ENCODE measurements around the gene ZNF124.

Gene ZNF124

DNA sequence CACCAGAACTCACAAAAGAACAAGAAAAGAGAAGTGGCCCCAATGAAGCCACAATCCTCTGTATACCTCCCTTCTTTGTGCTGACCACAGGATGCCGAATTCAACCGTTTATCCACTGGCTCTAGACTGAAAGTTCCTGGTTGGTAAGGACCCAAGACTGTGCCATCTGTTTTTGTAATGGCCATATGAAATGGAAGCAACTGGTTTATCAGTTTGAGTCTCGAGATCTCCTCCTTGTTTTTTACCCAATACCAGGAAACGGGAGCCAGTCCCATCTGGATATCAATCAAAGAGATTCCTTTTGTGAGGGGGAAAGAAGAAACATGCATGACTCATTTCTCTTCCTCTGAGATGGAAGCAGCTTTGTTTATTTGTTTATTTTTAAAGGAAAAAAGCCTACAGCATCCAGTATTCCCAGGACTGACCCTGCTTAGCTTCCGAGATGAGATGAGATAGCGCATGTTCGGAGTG is 32.4 kb upstream of the ZNF124 start:
- Histone ChIP-seq H3K36me3 (ENCODE audit: control insufficient read depth, insufficient read depth, low read length) (no peaks in the 10 kb centered on the region), H3K9me3 (ENCODE audit: control insufficient read depth, insufficient read depth, low read length) (no peaks in the 10 kb centered on the region), H3K27ac (ENCODE audit: low read length) (no peak overlapping the region), H3K4me1 (ENCODE audit: control insufficient read depth, insufficient read depth, low read length) (no peaks in the 10 kb centered on the region), H3K4me3 (ENCODE audit: low read length) (no peak overlapping the region), H3K27me3 (ENCODE audit: control insufficient read depth, insufficient read depth, low read length) (no peaks in the 10 kb centered on the region)
- DNase-seq (ENCODE audit: low read depth, low spot score) = no peak
- no CpG with 5 or more reads among the region's 7 CpGs for WGBS (ENCODE audit: insufficient coverage, insufficient read length)

GRCh38 chr1:247198781-247199180 is 27.0 kb upstream of the ZNF124 start:
- Histone ChIP-seq H3K27ac (ENCODE audit: low read length) (no peak overlapping the region), H3K36me3 (ENCODE audit: control insufficient read depth, insufficient read depth, low read length) (no peaks in the 10 kb centered on the region), H3K9me3 (ENCODE audit: control insufficient read depth, insufficient read depth, low read length) (no peaks in the 10 kb centered on the region), H3K4me3 (ENCODE audit: low read length) (no peak overlapping the region), H3K4me1 (ENCODE audit: control insufficient read depth, insufficient read depth, low read length) (no peaks in the 10 kb centered on the region), H3K27me3 (ENCODE audit: control insufficient read depth, insufficient read depth, low read length) (no peaks in the 10 kb centered on the region)
- no CpG with 5 or more reads among the region's 3 CpGs for WGBS (ENCODE audit: insufficient coverage, insufficient read length)
- no peak for DNase-seq (ENCODE audit: low read depth, low spot score)

- Histone ChIP-seq H3K4me3 (ENCODE audit: low read length) (no peak overlapping the region), H3K36me3 (ENCODE audit: control insufficient read depth, insufficient read depth, low read length) (no peaks in the 10 kb centered on the region), H3K27ac (ENCODE audit: low read length) (no peak overlapping the region), H3K9me3 (ENCODE audit: control insufficient read depth, insufficient read depth, low read length) (no peaks in the 10 kb centered on the region; the same call in 1 of the 2 replicates), H3K27me3 (ENCODE audit: control insufficient read depth, insufficient read depth, low read length) (no peaks in the 10 kb centered on the region), H3K4me1 (ENCODE audit: control insufficient read depth, insufficient read depth, low read length) (no peaks in the 10 kb centered on the region)
- no peak for DNase-seq (ENCODE audit: low read depth, low spot score)
Observed at GRCh38 chr1:247193958-247194357, 22.1 kb upstream of the ZNF124 start.

DNA sequence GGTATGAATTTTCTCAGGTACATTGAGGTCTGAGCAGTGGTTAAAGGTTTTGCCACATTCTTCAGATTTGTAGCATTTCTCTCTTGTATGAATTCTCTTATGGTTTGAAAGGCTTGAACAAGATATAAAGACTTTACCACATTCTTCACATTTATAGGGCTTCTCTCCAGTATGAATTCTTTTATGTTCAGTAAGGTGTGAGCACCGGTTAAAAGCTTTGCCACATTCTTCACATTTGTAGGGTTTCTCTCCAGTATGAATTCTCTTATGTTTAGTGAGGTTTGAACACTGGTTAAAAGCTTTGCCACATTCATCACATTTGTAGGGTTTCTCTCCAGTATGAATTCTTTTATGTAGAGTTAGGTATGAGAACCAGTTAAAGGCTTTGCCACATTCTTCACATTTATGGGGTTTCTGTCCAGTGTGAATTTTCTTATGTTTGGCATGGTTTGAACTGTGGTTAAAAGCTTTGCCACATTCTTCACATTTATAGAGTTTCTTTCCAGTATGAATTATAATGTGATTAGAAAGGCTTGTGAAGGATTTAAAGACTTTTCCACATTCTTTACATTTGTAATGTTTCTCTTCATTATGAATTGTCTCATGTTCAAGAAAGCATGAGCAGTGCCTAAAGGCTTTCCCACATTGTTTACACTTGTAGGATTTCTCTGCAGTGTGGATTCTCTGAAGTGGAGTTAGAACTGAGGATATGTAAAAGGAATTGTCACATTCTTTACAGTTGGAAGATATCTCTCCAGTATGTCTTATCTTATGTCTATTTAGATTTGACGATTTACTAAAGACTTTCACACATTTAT is 18.4 kb upstream of the ZNF124 start:
- Histone ChIP-seq H3K27me3 (ENCODE audit: control insufficient read depth, insufficient read depth, low read length) (no peaks in the 10 kb centered on the region), H3K4me1 (ENCODE audit: control insufficient read depth, insufficient read depth, low read length) (no peaks in the 10 kb centered on the region), H3K4me3 (ENCODE audit: low read length) (no peak overlapping the region), H3K36me3 (ENCODE audit: control insufficient read depth, insufficient read depth, low read length) (no peaks in the 10 kb centered on the region), H3K9me3 (ENCODE audit: control insufficient read depth, insufficient read depth, low read length) (no peaks in the 10 kb centered on the region; the same call in 1 of the 2 replicates), H3K27ac (ENCODE audit: low read length) (no peak overlapping the region)
- WGBS (ENCODE audit: insufficient coverage, insufficient read length) = no CpG with 5 or more reads among the region's 2 CpGs
- no peak for DNase-seq (ENCODE audit: low read depth, low spot score)

GRCh38 chr1:247185667-247186066 is 13.8 kb upstream of the ZNF124 start:
- WGBS (ENCODE audit: insufficient coverage, insufficient read length) = no CpG with 5 or more reads among the region's 4 CpGs
- no peak for DNase-seq (ENCODE audit: low read depth, low spot score)
- H3K27me3 ChIP-seq (ENCODE audit: control insufficient read depth, insufficient read depth, low read length) = no peaks in the 10 kb centered on the region
- H3K36me3 ChIP-seq (ENCODE audit: control insufficient read depth, insufficient read depth, low read length) = no peaks in the 10 kb centered on the region
- no peak overlapping the region for H3K27ac ChIP-seq (ENCODE audit: low read length)
- no peaks in the 10 kb centered on the region for H3K4me1 ChIP-seq (ENCODE audit: control insufficient read depth, insufficient read depth, low read length)
- no peaks in the 10 kb centered on the region for H3K9me3 ChIP-seq (ENCODE audit: control insufficient read depth, insufficient read depth, low read length)
- no peak overlapping the region for H3K4me3 ChIP-seq (ENCODE audit: low read length)

DNA sequence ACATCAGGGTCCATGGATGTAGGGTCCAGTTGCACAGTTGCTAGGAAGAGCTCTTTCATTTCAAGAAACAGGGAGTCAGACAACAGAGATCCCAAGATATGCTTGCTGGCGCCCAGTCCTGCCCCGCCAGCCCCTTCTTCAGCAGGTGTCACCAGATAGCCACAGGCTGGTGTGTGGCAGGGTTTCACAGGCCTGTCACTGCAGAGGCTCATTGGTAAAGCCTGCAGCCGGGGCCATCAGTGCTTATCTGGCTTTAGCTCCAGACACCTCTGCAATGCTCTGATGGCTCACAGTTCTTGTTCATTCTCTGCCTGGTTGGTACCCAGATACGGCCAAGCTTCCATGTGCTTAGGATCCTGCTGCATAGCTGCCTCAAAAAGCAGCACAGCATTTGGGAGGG is 12.4 kb upstream of the ZNF124 start:
- Histone ChIP-seq H3K4me1 (ENCODE audit: control insufficient read depth, insufficient read depth, low read length) (no peaks in the 10 kb centered on the region), H3K4me3 (ENCODE audit: low read length) (no peak overlapping the region), H3K36me3 (ENCODE audit: control insufficient read depth, insufficient read depth, low read length) (no peaks in the 10 kb centered on the region), H3K27ac (ENCODE audit: low read length) (no peak overlapping the region), H3K9me3 (ENCODE audit: control insufficient read depth, insufficient read depth, low read length) (no peaks in the 10 kb centered on the region), H3K27me3 (ENCODE audit: control insufficient read depth, insufficient read depth, low read length) (no peaks in the 10 kb centered on the region)
- DNase-seq (ENCODE audit: low read depth, low spot score) = no peak
- no CpG with 5 or more reads among the region's 4 CpGs for WGBS (ENCODE audit: insufficient coverage, insufficient read length)

GRCh38 chr1:247182994-247183393 is 11.2 kb upstream of the ZNF124 start:
- DNase-seq (ENCODE audit: low read depth, low spot score) = no peak
- no CpG with 5 or more reads among the region's 7 CpGs for WGBS (ENCODE audit: insufficient coverage, insufficient read length)
- Histone ChIP-seq H3K27me3 (ENCODE audit: control insufficient read depth, insufficient read depth, low read length) (no peaks in the 10 kb centered on the region), H3K36me3 (ENCODE audit: control insufficient read depth, insufficient read depth, low read length) (no peaks in the 10 kb centered on the region), H3K9me3 (ENCODE audit: control insufficient read depth, insufficient read depth, low read length) (no peaks in the 10 kb centered on the region), H3K4me3 (ENCODE audit: low read length) (no peak overlapping the region), H3K4me1 (ENCODE audit: control insufficient read depth, insufficient read depth, low read length) (no peaks in the 10 kb centered on the region), H3K27ac (ENCODE audit: low read length) (no peak overlapping the region)

GRCh38 chr1:247180581-247180980 is 8.8 kb upstream of the ZNF124 start:
- Histone ChIP-seq H3K4me3 (ENCODE audit: low read length) (no peak overlapping the region), H3K4me1 (ENCODE audit: control insufficient read depth, insufficient read depth, low read length) (no peaks in the 10 kb centered on the region), H3K9me3 (ENCODE audit: control insufficient read depth, insufficient read depth, low read length) (no peaks in the 10 kb centered on the region), H3K27me3 (ENCODE audit: control insufficient read depth, insufficient read depth, low read length) (no peaks in the 10 kb centered on the region), H3K36me3 (ENCODE audit: control insufficient read depth, insufficient read depth, low read length) (no peaks in the 10 kb centered on the region), H3K27ac (ENCODE audit: low read length) (no peak overlapping the region)
- DNase-seq (ENCODE audit: low read depth, low spot score) = no peak
- no CpG with 5 or more reads among the region's 5 CpGs for WGBS (ENCODE audit: insufficient coverage, insufficient read length)

GRCh38 chr1:247177755-247178154 is 5.9 kb upstream of the ZNF124 start:
- H3K4me1 ChIP-seq (ENCODE audit: control insufficient read depth, insufficient read depth, low read length) = no peaks in the 10 kb centered on the region
- no peak overlapping the region for H3K27ac ChIP-seq (ENCODE audit: low read length)
- H3K27me3 ChIP-seq (ENCODE audit: control insufficient read depth, insufficient read depth, low read length) = no peaks in the 10 kb centered on the region
- no peak for DNase-seq (ENCODE audit: low read depth, low spot score)
- no peaks in the 10 kb centered on the region for H3K36me3 ChIP-seq (ENCODE audit: control insufficient read depth, insufficient read depth, low read length)
- H3K9me3 ChIP-seq (ENCODE audit: control insufficient read depth, insufficient read depth, low read length) = no peaks in the 10 kb centered on the region
- no peak overlapping the region for H3K4me3 ChIP-seq (ENCODE audit: low read length)

GRCh38 chr1:247175458-247175857 is 3.6 kb upstream of the ZNF124 start:
- Histone ChIP-seq H3K27ac (ENCODE audit: low read length) (no peak overlapping the region), H3K4me1 (ENCODE audit: control insufficient read depth, insufficient read depth, low read length) (no peaks in the 10 kb centered on the region), H3K36me3 (ENCODE audit: control insufficient read depth, insufficient read depth, low read length) (no peaks in the 10 kb centered on the region), H3K27me3 (ENCODE audit: control insufficient read depth, insufficient read depth, low read length) (no peaks in the 10 kb centered on the region), H3K4me3 (ENCODE audit: low read length) (no peak overlapping the region), H3K9me3 (ENCODE audit: control insufficient read depth, insufficient read depth, low read length) (no peaks in the 10 kb centered on the region)
- no peak for DNase-seq (ENCODE audit: low read depth, low spot score)
- no CpG with 5 or more reads among the region's 5 CpGs for WGBS (ENCODE audit: insufficient coverage, insufficient read length)

DNA sequence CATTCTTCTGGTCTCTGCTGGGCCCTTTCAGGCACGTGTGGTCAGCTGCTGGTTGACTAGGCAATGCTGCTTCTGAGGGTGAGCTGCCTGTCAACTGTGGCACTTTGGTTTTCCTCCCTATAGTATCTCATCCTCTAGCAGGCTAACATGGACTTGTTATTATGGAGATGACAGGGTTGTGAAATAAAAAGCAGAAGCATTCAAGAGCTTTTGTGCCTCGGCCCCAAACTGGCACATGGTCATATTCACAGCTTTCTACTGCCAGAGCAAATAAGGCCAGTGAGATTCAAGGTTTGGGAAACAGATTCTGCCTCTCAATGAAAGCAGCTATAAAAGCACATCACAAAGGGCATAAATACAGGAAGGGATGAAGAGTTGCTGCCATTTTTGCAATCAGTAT is 1.6 kb upstream of the ZNF124 start:
- Histone ChIP-seq H3K9me3 (ENCODE audit: control insufficient read depth, insufficient read depth, low read length) (no peaks in the 10 kb centered on the region), H3K36me3 (ENCODE audit: control insufficient read depth, insufficient read depth, low read length) (no peaks in the 10 kb centered on the region), H3K4me3 (ENCODE audit: low read length) (no peak overlapping the region), H3K4me1 (ENCODE audit: control insufficient read depth, insufficient read depth, low read length) (no peaks in the 10 kb centered on the region; the same call in 1 of the 2 replicates), H3K27me3 (ENCODE audit: control insufficient read depth, insufficient read depth, low read length) (no peaks in the 10 kb centered on the region), H3K27ac (ENCODE audit: low read length) (no peak overlapping the region)
- no peak for DNase-seq (ENCODE audit: low read depth, low spot score)
- WGBS (ENCODE audit: insufficient coverage, insufficient read length) = no CpG with 5 or more reads among the region's 2 CpGs

All from iPS DF 6.9 (cell line).